ENCODE data around the gene CPD.
"Not testable (repeated sequence)": the region's sequence is repeated elsewhere in the genome, so short reads cannot be mapped to it uniquely, and the experiment has no call there.

Gene CPD

GRCh38 chr17:30381340-30381659, 2.6 kb downstream of the CPD start:
- DNase-seq (ENCODE audit: low read depth in 4 of 4, low spot score in 1 of 4): no peak

DNA sequence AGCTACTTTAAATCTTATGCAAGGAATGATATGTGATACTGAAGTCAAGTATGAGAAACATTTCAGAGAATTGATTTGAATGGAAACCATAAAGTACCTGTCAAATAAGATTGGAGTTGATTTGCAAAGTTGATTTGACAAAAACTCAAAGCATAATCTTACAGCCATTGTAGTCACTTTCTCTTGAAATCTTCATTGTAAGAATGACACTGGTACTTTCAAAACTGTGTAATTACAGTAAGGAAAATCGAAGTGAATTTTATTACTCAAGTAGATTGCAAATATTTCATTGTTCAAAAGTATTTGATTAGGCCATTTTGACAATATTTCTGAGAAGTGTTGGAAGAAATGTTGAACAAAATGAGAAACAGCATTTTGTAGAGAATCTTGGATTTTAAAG, 3.6 kb downstream of the CPD start:
- no peak for DNase-seq (ENCODE audit: low read depth in 4 of 4, low spot score in 1 of 4)

GRCh38 chr17:30388321-30389179, 9.8 kb downstream of the CPD start:
- no peak for DNase-seq (ENCODE audit: low read depth in 4 of 4, low spot score in 1 of 4)

- no peak for DNase-seq (ENCODE audit: low read depth in 4 of 4, low spot score in 1 of 4)
Observed at GRCh38 chr17:30389756-30390300, 11.1 kb downstream of the CPD start.

- no peak for DNase-seq (ENCODE audit: low read depth in 4 of 4, low spot score in 1 of 4)
Observed at GRCh38 chr17:30391534-30391933, 12.8 kb downstream of the CPD start.

DNA sequence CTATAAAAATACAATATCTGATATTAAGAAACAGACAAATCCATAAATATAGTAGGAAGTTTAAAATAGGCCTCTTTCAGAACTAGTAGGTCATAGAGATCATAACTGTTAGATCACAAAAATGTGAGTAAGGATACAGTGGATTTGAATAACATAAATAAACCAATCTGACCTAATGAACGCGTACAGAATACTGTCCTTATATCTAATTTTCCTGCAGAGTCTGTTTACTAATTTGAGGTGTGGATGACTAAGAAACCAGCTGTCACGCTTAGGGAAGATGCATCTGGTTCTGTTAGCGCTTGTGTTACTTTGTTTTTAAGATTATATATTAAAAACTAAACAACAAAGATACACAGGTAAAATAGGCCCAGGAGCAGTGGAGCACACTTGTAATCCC, 14.8 kb downstream of the CPD start:
- DNase-seq (ENCODE audit: low read depth in 4 of 4, low spot score in 1 of 4): no peak

DNA sequence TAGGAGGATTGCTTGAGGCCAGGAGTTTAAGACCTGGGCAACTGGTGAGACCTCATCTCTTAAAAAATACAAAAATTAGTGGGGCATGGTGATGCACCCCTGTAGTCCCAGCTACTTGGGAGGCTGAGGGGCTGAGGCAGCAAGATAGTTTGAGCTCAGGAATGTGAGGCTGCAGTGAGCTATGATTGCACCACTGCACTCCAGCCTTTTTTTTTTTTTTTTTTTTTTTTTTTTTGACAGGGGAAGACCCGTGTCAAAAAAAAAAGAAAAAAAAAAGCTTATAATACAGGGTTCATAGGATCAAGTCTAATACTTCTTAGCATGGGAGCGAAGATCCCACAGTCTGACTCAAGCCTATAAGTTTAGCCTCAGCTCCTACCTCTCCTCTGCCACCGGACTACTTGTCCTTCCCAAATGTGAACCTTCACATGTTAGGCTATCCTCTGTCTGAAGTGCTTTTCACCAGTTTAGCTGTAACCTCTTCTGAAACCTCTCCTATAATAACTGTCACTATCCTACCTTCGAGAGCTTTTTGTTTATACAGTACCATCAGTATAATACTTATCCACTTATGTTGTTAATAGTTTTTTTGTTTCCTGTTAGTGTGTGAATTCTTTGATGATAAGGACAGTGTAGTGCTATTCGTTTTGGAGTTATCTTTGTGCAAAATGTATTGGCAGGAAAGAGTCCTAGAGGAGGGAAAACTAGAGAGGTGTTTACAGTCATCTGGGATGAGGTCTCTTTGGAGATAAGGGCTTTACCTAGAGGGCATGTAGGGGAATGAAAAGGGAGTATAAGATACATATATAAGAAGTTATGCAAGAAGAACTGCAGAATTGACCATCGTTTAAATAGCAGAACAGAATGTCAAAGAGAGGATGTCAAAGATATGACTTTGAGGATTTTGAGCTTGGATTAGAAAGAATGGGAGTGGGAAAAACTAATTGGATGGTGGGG, 15.5 kb downstream of the CPD start:
- DNase-seq (ENCODE audit: low read depth in 4 of 4, low spot score in 1 of 4): no peak

DNA sequence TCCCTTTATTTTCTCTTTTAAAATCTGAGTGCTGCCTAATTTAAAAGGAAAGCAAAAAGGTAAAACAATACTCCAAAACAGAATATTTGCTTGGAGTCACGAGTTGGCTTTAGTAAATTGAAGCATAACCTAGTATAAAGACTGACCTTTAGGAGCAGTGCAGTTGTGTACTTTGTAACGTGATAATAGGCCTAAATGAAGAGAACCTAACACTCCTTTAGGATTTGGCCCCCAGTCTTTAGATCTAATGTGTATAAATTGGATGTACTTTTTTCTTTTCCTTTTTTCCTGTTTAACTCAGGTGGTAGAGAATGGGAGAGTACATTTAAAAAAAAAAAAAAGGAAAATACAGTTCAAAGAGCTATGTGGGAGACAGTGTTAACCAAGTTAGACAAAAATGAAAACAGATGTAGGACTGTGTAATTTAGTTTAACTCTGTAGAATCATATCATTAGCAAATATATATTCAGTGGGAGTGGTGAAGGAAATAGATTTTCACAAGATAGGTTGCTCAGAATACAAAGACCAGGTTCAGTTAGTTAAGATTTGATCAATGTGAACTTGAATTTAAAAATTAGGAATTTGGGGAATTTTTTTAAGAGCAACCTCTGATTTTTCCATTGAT, 16.8 kb downstream of the CPD start:
- no peak for DNase-seq (ENCODE audit: low read depth in 4 of 4, low spot score in 1 of 4)

GRCh38 chr17:30396129-30396528, 17.4 kb downstream of the CPD start:
- no peak for DNase-seq (ENCODE audit: low read depth in 4 of 4, low spot score in 1 of 4)

DNA sequence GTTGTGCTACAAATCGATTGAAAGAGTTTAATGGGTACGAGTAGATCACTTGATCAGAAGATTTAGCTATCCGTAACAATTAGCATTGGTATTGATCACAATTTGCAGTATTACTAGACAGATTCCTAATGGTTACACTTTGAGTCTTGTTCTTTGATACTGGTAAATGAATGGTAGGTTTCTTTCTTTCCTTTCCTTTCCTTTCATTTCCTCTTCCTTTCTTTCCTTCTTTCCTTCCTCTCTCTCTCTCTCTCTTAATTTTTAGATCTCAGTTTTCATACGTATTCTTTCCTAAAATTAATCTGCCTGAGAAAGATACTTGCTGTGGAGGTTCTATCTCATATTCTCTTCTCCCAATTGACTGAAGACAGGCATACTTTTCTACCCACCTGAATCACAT, 17.9 kb downstream of the CPD start:
- DNase-seq (ENCODE audit: low read depth in 4 of 4, low spot score in 1 of 4): no peak

GRCh38 chr17:30398328-30399041, 19.8 kb downstream of the CPD start:
- DNase-seq (ENCODE audit: low read depth in 4 of 4, low spot score in 1 of 4): no peak

GRCh38 chr17:30401097-30401496, 22.4 kb downstream of the CPD start:
- DNase-seq (ENCODE audit: low read depth in 4 of 4, low spot score in 1 of 4): no peak

GRCh38 chr17:30405161-30405560, 26.4 kb downstream of the CPD start:
- DNase-seq (ENCODE audit: low read depth in 4 of 4, low spot score in 1 of 4): no peak

DNA sequence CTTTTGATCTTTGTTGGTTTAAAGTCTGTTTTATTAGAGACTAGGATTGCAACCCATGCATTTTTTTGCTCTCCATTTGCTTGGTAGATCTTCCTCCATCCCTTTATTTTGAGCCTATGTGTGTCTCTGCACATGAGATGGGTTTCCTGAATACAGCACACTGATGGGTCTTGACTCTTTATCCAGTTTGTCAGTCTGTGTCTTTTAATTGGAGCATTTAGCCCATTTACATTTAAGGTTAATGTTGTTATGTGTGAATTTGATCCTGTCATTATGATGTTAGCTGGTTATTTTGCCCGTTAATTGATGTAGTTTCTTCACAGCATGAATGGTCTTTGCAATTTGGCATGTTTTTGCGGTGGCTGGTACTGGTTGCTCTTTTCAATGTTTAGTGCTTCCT, 31.9 kb downstream of the CPD start:
- not testable (repeated sequence) for DNase-seq (ENCODE audit: low read depth in 4 of 4, low spot score in 1 of 4)

- not testable (repeated sequence) for DNase-seq (ENCODE audit: low read depth in 4 of 4, low spot score in 1 of 4)
Observed at GRCh38 chr17:30412008-30412496, 33.3 kb downstream of the CPD start.

DNA sequence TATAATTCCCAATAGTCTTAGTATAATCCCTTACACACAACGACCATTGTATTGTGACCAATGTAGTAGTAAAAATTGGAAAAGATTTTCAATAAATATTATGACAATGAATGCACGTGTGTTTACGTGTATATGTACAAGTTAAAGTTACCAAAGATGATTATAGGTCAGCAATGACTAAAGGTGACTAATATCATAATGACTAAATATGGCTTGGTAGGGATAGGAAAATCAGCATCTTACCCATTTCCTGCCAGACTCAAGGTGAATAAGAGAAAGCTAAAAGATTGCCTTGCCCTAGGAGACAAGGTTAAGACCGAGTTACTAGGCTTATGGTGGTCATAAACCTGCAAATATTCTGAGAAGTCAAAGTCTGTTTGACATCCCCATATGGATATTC, 34.4 kb downstream of the CPD start:
- DNase-seq (ENCODE audit: low read depth in 4 of 4, low spot score in 1 of 4): no peak

DNA sequence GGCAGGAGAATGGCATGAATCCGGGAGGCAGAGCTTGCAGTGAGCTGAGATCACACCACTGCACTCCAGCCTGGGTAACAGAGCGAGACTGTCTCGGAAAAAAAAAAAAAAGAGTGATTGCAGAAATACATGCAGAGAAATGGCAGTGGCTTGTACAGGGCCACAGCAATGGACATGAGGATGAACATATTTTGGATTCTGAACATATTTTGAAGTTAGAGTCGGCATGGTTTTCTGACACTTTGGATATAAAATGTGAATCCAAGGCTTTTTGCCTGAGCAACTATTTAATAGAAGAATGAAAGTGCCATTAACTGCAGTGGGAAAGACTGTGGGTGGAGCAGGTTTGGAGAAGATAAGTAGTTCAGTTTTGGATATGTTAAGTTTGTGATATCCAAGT, 35.8 kb downstream of the CPD start:
- DNase-seq (ENCODE audit: low read depth in 4 of 4, low spot score in 1 of 4): no peak

DNA sequence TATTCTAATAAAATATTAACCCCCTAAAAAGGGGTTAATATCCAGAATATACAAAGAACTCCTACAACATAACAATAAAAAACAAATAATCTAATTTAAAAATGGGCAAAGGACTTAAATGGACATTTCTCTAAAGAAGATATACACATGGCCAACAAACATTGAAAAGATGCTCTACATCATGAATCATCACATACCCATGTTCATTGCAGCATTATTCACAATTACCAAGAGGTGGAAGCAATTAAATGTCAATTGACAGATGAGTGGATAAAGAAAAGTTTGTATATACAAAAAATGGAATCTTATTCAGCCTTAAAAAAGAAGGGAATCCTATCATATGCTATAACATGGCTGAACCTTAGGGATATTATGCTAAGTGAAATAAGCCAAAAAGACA, 36.8 kb downstream of the CPD start:
- DNase-seq (ENCODE audit: low read depth in 4 of 4, low spot score in 1 of 4): no peak

GRCh38 chr17:30418070-30418469, 39.3 kb downstream of the CPD start:
- not testable (repeated sequence) for DNase-seq (ENCODE audit: low read depth in 4 of 4, low spot score in 1 of 4)

DNA sequence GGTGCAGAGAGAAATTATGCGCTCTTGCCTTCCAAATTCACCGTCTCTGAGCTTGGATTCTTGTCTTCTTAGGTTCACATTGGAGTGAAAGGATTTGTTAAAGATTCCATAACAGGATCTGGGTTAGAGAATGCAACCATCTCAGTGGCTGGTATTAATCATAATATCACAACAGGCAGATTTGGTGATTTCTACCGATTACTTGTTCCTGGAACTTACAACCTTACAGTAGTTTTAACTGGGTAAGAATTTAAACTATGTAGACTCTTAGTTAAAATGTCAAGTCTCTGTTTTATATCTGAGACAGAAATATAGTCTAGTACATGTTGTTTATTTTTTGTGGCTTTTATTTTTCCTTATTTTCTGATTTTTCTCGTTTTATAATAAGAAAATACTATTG, 42.9 kb downstream of the CPD start:
- no peak for DNase-seq (ENCODE audit: low read depth in 4 of 4, low spot score in 1 of 4)

- no peak for DNase-seq (ENCODE audit: low read depth in 4 of 4, low spot score in 1 of 4)
Observed at GRCh38 chr17:30422171-30422570, 43.4 kb downstream of the CPD start.
